SU-DHL-6 (cell line): Measurements from ENCODE around the gene FES.

Source experiments
- H2AFZ ChIP-seq: fragments of 200-600 bp; sonication (generic); 2 replicates; pipeline ENCODE4 v1.6.1; 2014; ENCODE audit warnings: low read depth, mild to moderate bottlenecking, moderate library complexity, mixed read lengths, antibody characterized with exemption, low read length; ENCODE audit not compliant: severe bottlenecking
- H3F3A ChIP-seq: fragments of 200-600 bp; shearing (Covaris generic); 2 replicates; pipeline ENCODE4 v1.6.0; 2016; ENCODE audit warnings: antibody characterized with exemption, mild to moderate bottlenecking; ENCODE audit not compliant: insufficient read depth
- H3K27ac ChIP-seq: fragments of 200-600 bp; sonication (generic); 2 replicates; pipeline ENCODE4 v1.5.1; 2016; ENCODE audit warnings: low read depth, mild to moderate bottlenecking, low read length, moderate library complexity, mixed read lengths
- H3K27me3 ChIP-seq: fragments of 200-600 bp; sonication (generic), shearing (Covaris generic); 2 replicates; pipeline ENCODE4 v1.6.0; 2014; ENCODE audit warnings: mild to moderate bottlenecking, low read length
- H3K36me3 ChIP-seq: fragments of 200-600 bp; sonication (generic); 2 replicates; pipeline ENCODE4 v1.6.1; 2014; ENCODE audit warnings: mild to moderate bottlenecking, low read length, mixed read lengths
- H3K4me2 ChIP-seq: fragments of 300-600, 200-600 bp; shearing (Covaris generic), sonication (generic); 2 replicates; pipeline ENCODE4 v1.6.0; 2014; ENCODE audit warnings: low read length, low read depth, mild to moderate bottlenecking; ENCODE audit not compliant: poor library complexity, severe bottlenecking
- H3K4me3 ChIP-seq: fragments of 200-600 bp; sonication (generic); 2 replicates; pipeline ENCODE4 v1.5.1; 2014; ENCODE audit warnings: antibody characterized with exemption, low read length, mild to moderate bottlenecking, mixed read lengths; ENCODE audit not compliant: insufficient read depth, poor library complexity, severe bottlenecking
- H3K79me2 ChIP-seq: fragments of 200-600 bp; sonication (generic); 2 replicates; pipeline ENCODE4 v1.6.1; 2014; ENCODE audit warnings: mild to moderate bottlenecking, low read length, moderate library complexity; ENCODE audit not compliant: insufficient read depth
- H3K9ac ChIP-seq: fragments of 200-600 bp; sonication (generic); 2 replicates; pipeline ENCODE4 v1.7.0; 2014; ENCODE audit warnings: mild to moderate bottlenecking, low read length
- H3K9me2 ChIP-seq: fragments of 200-600 bp; sonication (generic); replicated peaks from 2 replicates; pipeline ENCODE4 v1.6.1; 2014; ENCODE audit warnings: low read length; ENCODE audit not compliant: insufficient read depth
- H3K9me3 ChIP-seq: fragments of 200-600 bp; sonication (generic); 2 replicates; pipeline ENCODE4 v1.6.1; 2014; ENCODE audit warnings: low read length, mixed read lengths; ENCODE audit not compliant: insufficient read depth
- H4K20me1 ChIP-seq: fragments of 200-600 bp; sonication (generic); 2 replicates; pipeline ENCODE4 v1.6.1; 2014; ENCODE audit warnings: low read depth, mild to moderate bottlenecking, antibody characterized with exemption, low read length, moderate library complexity, mixed read lengths
- CTCF ChIP-seq: fragments of 200-600 bp; sonication (generic); IDR thresholded peaks from one replicate; pipeline ENCODE4 v1.5.1; 2017; ENCODE audit warnings: antibody characterized with exemption, mild to moderate bottlenecking, low read length, moderate library complexity; ENCODE audit not compliant: insufficient read depth, poor library complexity, severe bottlenecking
- EZH2phosphoT487 ChIP-seq: fragments of 200-600 bp; sonication (generic), shearing (Covaris generic); conservative IDR thresholded peaks from 2 replicates; pipeline ENCODE4 v1.6.1; 2018; ENCODE audit warnings: mild to moderate bottlenecking, antibody characterized with exemption, low read length, moderate library complexity, mixed read lengths

FES gene

GRCh38 chr15:90869140-90869541 is 15.2 kb upstream of the FES start:
- Histone ChIP-seq H3K27me3 (no peaks in the 10 kb centered on the region), H4K20me1 (no peaks in the 10 kb centered on the region), H3K4me3 (no peak overlapping the region), H2AFZ (no peak overlapping the region), H3K36me3 (no peaks in the 10 kb centered on the region), H3K4me2 (no peak overlapping the region), H3K9ac (no peak overlapping the region), H3K9me3 (no peaks in the 10 kb centered on the region), H3K9me2 (no peaks in the 10 kb centered on the region), H3F3A (no peaks in the 10 kb centered on the region), H3K79me2 (no peaks in the 10 kb centered on the region), H3K27ac (no peak overlapping the region)
- TF ChIP-seq CTCF (no peak), EZH2phosphoT487 (no peak)

GRCh38 chr15:90869601-90870353 is 14.5 kb upstream of the FES start:
- Histone ChIP-seq H3K9me3 (no peaks in the 10 kb centered on the region), H3K9ac (no peak overlapping the region), H3K4me3 (no peak overlapping the region), H3K4me2 (no peak overlapping the region), H3F3A (no peaks in the 10 kb centered on the region), H3K36me3 (no peaks in the 10 kb centered on the region), H3K9me2 (no peaks in the 10 kb centered on the region), H3K79me2 (no peaks in the 10 kb centered on the region), H2AFZ (no peak overlapping the region), H3K27me3 (no peaks in the 10 kb centered on the region), H4K20me1 (no peaks in the 10 kb centered on the region), H3K27ac (no peak overlapping the region)
- TF ChIP-seq CTCF (no peak), EZH2phosphoT487 (no peak)

GRCh38 chr15:90870354-90871138 is 13.8 kb upstream of the FES start:
- TF ChIP-seq CTCF (no peak), EZH2phosphoT487 (no peak)
- Histone ChIP-seq H3K9me2 (no peaks in the 10 kb centered on the region), H3K27me3 (no peaks in the 10 kb centered on the region), H3K36me3 (no peaks in the 10 kb centered on the region), H3K4me3 (peak overlapping the region; percentile 47), H3K9ac (peak overlapping the region; percentile 43), H2AFZ (peak overlapping the region; percentile 39), H3F3A (no peaks in the 10 kb centered on the region), H3K4me2 (peak overlapping the region; percentile 55), H3K27ac (no peak overlapping the region), H4K20me1 (no peaks in the 10 kb centered on the region), H3K9me3 (no peaks in the 10 kb centered on the region), H3K79me2 (no peaks in the 10 kb centered on the region)
